ENCODE measurements around the gene RFX5.
"Not testable (repeated sequence)": the region's sequence is repeated elsewhere in the genome, so short reads cannot be mapped to it uniquely, and the experiment has no call there.

Gene RFX5

GRCh38 chr1:151346769-151347522 lies at the start of gene RFX5:
TSS of gene RFX5 (minus strand) at chr1:151347252. CDS start at chr1:151346320, 932 bp downstream.
- DNase-seq: peak; percentile 96

GRCh38 chr1:151396265-151396664 lies 49.2 kb upstream of the RFX5 start:
- DNase-seq: not testable (repeated sequence)

GRCh38 chr1:151393583-151393982 lies 46.5 kb upstream of the RFX5 start:
- DNase-seq: no peak

- no peak for DNase-seq
Observed at GRCh38 chr1:151391079-151391563, 44.1 kb upstream of the RFX5 start.

DNA sequence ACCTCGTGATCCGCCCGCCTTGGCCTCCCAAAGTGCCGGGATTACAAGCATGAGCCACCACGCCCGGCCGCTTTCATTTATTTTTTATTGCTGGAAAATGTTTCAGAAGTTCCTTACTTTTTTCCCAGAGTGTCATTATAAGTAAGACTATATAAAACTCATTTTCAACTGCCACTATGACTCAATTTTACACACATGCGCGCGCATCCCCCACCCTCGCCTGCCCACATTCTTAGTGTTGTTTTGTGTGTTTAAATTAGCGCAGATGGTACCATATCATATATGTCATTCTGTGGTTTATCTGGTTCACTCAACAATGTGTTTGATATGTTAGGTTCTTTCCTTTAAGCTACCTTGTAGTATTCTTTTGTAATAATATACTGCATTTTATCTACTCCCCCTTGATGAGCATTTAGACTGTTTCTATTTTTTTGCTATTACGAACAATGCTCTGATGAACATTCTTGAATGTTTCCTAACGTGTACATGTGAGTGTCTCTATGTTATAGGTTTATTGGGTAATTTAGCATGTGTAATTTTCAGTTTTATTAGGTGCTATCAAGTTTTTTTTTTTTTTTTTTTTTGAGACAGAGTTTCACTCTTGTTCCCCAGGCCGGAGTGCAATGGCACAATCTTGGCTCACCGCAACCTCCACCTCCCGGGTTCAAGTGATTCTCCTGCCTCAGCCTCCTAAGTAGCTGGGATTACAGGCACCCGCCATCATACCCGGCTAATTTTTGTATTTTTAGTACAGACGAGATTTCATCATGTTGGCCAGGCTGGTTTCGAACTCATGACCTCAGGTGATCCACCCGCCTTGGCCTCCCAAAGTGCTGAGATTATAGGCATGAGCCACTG lies 43.4 kb upstream of the RFX5 start:
- DNase-seq: not testable (repeated sequence)

DNA sequence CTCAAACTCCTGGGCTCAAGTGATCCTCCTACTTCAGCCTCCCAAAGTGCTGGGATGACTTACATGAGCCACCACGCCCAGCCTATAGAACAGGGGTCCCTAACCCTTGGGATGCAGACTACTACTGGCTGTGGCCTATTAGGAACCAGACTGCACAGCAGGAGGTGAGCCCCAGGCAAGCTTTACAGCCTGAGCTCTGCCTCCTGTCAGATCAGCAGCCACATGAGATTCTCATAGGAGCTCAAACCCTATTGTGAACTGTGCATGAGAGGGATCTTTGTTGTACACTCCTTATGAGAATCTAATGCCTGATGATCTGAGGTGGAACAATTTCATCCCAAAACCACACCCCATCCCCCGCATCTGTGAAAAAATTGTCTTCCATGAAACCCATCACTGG lies 39.0 kb upstream of the RFX5 start:
- DNase-seq: no peak

DNA sequence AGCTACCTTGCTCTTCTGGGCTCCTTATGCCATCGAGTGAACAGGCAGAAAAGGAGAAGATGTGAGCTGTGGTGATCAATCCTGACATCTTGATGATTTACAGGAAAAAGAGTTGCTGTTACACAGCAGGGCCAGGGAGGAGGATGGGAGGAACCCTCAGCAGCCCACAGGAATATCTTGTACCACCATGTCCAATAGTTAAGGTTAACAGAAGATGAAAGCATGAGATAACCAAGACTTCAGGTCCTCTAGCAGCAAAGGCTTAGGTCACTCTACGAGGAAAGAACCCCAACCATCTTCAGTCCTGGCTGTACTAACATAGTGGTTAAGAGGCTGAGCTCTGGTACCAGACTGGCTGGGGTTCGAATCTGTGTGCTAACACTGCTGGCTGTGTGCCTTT lies 37.5 kb upstream of the RFX5 start:
- no peak for DNase-seq

GRCh38 chr1:151377150-151377884 lies 30.3 kb upstream of the RFX5 start:
- no peak for DNase-seq

- DNase-seq: no peak
Observed at GRCh38 chr1:151373196-151373595, 26.1 kb upstream of the RFX5 start.

DNA sequence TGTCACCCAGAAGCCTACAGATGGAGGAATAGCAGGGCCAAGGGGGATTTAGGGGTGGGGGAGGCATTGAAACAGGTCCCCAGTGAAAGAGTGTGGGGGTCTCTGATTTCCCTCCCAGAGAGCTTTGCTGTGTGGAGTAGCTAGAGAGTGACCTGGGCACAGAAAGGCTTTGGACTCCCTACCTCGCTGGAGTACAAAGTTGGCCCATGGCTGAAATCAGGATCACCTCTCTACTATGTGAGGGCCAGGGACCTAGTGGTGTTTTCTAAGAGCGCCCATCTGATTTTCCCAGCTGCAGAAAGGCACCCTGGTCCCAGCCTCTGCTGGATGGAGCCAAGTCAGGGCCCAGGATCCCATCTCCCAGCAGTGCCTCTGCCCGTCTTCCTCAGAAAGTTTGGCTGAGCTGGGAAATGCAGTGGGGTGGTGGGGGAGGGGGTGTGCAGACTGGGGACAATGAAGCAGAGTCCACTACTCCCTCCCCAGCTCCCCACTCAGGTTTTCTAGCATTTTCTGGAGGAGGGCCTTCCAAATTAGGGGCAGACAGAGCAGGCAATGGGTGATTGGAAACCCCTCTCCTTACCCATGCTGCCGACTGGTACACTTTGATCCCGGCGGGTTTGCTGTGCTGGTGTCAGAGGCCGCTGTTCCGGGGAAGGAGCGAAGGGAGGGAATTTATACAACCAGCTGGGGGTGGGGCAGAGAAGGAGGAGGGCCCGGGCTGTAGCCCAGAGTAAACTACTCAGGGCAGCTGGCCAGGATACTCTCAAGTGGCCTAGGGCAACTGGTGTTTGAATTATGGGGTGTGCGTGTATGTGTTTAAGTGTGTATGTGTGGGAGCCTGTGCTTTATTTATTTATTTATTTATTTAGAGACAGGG lies 25.2 kb upstream of the RFX5 start, which contains the start of gene SELENBP1:
Gene SELENBP1 (minus strand): TSS at position 648 of the 877 bp plus-strand sequence. CDS start 64 bp downstream, at position 584.
- peak; percentile 67 for DNase-seq

DNA sequence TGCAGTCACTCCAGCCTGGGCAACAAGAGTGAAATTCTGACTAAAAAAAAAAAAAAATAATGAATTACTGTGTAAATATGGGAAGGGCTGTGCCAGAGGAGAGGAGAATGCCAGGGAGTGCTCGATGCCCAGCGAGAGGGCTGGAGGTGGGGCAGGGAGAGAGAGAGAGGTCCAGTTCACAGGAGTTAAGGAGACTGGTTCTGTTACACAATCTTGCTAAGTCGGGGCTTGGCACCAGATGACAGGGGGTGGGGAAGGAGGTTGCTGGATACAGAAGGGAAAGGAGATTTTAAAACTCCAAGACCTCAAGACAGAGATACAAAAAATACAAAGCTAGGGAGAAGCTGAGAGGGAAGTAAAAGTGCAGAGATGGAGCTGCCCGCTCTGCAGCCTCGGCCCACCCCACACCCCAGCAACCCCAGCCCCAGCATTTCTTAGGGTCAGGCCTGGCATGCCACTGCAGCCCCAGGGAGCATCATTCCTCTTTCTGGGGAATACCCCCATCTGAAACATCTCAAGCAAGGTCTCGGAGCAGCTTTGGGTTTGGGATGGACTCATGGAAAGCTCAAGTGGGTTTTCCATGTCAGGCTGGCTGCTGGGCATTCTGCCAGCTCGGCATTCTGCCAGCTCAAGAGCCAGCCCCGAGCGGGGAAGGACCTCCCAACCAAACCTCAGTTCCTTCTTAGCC lies 24.5 kb upstream of the RFX5 start:
- peak; percentile 71 for DNase-seq

GRCh38 chr1:151370211-151370911 lies 23.3 kb upstream of the RFX5 start:
- DNase-seq: no peak

- DNase-seq: no peak
Observed at GRCh38 chr1:151369621-151370048, 22.6 kb upstream of the RFX5 start.

- no peak for DNase-seq
Observed at GRCh38 chr1:151369302-151369610, 22.2 kb upstream of the RFX5 start.

- DNase-seq: no peak
Observed at GRCh38 chr1:151368393-151369301, 21.6 kb upstream of the RFX5 start.

DNA sequence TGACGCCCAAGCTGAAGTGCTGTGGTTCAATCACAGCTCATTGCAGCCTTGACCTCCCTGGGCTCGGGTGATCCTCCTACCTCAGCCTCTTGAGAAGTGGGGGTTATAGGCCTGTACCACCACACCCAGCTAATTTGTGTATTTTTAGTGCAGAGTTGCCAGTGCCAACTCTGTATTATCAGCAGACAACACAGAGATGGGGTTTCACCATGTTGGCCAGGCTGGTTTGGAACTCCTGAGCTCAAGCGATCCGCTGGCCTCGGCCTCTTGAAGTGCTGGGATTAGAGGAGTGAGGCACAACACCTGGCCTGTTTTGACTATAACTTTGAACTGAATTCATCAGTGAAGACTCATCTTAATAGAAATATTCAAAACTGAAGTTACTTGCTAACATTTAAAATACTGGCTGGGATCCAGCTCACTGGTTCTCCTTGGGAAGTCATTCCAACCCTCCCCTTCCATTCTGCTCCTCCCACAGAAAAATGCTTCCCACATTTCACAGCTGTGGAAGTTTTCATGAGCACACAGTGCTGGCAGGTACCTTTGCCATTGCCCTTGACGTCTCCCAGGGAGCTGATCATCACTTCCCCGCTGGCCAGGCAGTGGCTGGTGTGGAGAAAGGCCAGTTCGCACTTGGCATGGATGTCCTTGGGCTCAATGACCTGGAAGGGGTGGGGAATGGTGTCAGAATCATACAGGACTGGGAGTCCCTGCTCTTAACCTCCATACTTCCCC lies 20.8 kb upstream of the RFX5 start:
- no peak for DNase-seq

DNA sequence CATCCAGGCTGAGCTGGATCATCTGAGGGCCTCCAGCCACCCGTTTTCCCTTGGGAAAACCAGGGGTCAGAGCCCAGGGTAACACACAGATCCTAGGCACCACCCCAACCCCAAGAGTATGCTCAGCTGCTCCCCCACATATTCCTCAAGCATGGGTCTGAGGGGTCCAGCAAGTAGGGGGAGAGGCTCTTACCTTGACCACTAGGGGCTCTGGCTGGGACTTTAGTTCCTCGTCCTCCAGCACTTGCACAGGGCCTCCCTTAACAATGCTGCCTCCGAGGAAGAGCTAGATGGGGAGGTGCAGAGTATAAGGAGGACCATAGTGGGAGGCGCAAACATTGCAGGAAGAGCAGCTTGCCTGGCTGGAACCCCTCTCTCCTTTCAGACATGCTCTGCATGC lies 17.9 kb upstream of the RFX5 start:
- no peak for DNase-seq

DNA sequence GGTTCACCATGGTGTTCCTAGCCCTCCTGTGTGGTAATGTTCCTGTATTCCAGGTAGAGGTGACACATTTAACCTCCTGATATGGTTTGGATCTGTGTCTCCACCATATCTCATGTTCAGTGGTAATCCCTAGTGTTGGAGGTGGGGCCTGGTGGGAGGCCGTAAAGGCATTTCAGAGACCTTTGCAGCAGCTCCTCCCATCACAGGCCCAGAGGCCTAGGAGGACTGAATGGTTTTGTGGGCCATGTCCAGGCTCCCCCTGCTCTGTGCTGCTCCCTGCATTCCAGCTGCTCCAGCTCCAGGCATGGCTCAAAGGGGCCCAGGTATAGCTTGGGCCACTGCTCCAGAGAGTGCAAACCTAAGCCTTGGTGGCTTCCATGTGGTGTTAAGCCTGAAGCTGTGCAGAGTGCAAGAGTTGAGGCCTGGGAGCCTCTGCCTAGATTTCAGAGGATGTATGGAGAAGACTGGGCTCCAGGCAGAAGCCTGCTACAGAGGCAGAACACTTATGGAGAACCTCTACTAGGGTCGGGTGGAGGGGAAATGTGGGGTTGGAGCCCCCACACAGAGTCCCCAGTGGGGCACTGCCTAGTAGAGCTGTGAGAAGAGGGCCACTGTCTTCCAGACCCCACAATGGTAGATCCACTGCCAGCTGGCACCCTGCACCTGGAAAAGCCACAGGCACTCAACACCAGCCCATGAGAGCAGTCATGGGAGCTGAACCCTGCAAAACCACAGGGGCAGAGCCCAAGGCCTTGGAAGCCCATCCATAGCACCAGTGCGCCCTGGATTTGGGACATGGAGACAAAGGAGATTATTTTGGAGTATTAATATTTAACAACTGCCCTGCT lies 15.5 kb upstream of the RFX5 start:
- DNase-seq: no peak

Data from midbrain (tissue), 1 donor.